Osteocyte (in vitro differentiated cells): ENCODE results near the gene SULT4A1. TPM values are rescaled to one million over a fixed set of nuclear protein-coding genes. Genes with fewer than 3 reads are reported as not detected.

Experiments
- DNase-seq: peaks from one replicate; pipeline ENCODE4 v3.0.0; 2021; ENCODE audit warnings: mixed read lengths; ENCODE audit not compliant: unreplicated experiment; ENCODE audit errors: extremely low spot score
- H3K27ac Mint-ChIP-seq: one replicate; pipeline ENCODE4 v1.8.0; 2021; ENCODE audit warnings: mild to moderate bottlenecking, mixed read lengths; ENCODE audit not compliant: unreplicated experiment
- H3K27me3 Mint-ChIP-seq: one replicate; pipeline ENCODE4 v1.8.0; 2021; ENCODE audit warnings: mixed read lengths; ENCODE audit not compliant: unreplicated experiment
- H3K36me3 Mint-ChIP-seq: one replicate; pipeline ENCODE4 v1.8.0; 2021; ENCODE audit warnings: mixed read lengths; ENCODE audit not compliant: unreplicated experiment
- H3K4me1 Mint-ChIP-seq: one replicate; pipeline ENCODE4 v1.8.0; 2021; ENCODE audit warnings: mixed read lengths; ENCODE audit not compliant: unreplicated experiment
- H3K4me3 Mint-ChIP-seq: one replicate; pipeline ENCODE4 v1.8.0; 2021; ENCODE audit warnings: mild to moderate bottlenecking, moderate library complexity, mixed read lengths; ENCODE audit not compliant: unreplicated experiment
- H3K9me3 Mint-ChIP-seq: one replicate; pipeline ENCODE4 v1.8.0; 2021; ENCODE audit warnings: mixed read lengths; ENCODE audit not compliant: unreplicated experiment
- long read RNA-seq: library from polyadenylated mRNA; unstranded; transcript quantifications from one replicate; pipeline ENCODE4 v2.0.0, GENCODE V29; 2021
- total RNA-seq: library from RNA; stranded (reverse); gene quantifications from 2 replicates; pipeline ENCODE4 v1.2.1, GENCODE V29; 2021
- TF ChIP-seq, protein P1 (sequence below): fragments of 200-600 bp; sonication (generic); IDR thresholded peaks from 2 replicates; pipeline ENCODE4 v1.5.0; 2021; ENCODE audit warnings: antibody characterized with exemption, mild to moderate bottlenecking, moderate library complexity

SULT4A1 gene, protein sequence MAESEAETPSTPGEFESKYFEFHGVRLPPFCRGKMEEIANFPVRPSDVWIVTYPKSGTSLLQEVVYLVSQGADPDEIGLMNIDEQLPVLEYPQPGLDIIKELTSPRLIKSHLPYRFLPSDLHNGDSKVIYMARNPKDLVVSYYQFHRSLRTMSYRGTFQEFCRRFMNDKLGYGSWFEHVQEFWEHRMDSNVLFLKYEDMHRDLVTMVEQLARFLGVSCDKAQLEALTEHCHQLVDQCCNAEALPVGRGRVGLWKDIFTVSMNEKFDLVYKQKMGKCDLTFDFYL
- total RNA-seq: 0.26 TPM in 1 of 2 replicates, not detected in the other
- long read RNA-seq: 0 reads

- Mint-ChIP-seq H3K27ac (no peak within 1 kb of the TSS), H3K27me3 (peaks cover 62% of the 10 kb centered on the region), H3K36me3 (no peaks in the 10 kb centered on the region), H3K4me3 (peak within 1 kb of the TSS; percentile 63), H3K9me3 (no peaks in the 10 kb centered on the region), H3K4me1 (peaks cover 3% of the 10 kb centered on the region)
- TF ChIP-seq, protein P1, sequence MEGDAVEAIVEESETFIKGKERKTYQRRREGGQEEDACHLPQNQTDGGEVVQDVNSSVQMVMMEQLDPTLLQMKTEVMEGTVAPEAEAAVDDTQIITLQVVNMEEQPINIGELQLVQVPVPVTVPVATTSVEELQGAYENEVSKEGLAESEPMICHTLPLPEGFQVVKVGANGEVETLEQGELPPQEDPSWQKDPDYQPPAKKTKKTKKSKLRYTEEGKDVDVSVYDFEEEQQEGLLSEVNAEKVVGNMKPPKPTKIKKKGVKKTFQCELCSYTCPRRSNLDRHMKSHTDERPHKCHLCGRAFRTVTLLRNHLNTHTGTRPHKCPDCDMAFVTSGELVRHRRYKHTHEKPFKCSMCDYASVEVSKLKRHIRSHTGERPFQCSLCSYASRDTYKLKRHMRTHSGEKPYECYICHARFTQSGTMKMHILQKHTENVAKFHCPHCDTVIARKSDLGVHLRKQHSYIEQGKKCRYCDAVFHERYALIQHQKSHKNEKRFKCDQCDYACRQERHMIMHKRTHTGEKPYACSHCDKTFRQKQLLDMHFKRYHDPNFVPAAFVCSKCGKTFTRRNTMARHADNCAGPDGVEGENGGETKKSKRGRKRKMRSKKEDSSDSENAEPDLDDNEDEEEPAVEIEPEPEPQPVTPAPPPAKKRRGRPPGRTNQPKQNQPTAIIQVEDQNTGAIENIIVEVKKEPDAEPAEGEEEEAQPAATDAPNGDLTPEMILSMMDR: no peak
- no peak for DNase-seq
These were observed at the start of gene SULT4A1 for GRCh38 chr22:43862074-43862881. TSS of gene SULT4A1 (minus strand) at chr22:43862513. CDS start at chr22:43862382, 131 bp downstream.

- DNase-seq: no peak
- Mint-ChIP-seq H3K4me1 (no peaks in the 10 kb centered on the region), H3K9me3 (no peaks in the 10 kb centered on the region), H3K36me3 (no peaks in the 10 kb centered on the region), H3K4me3 (no peak overlapping the region), H3K27me3 (peaks cover 41% of the 10 kb centered on the region), H3K27ac (no peak overlapping the region)
- TF ChIP-seq, protein P1: no peak
These were observed 49.0 kb upstream of the SULT4A1 start for GRCh38 chr22:43911351-43911750.

- Mint-ChIP-seq H3K27ac (no peak overlapping the region), H3K27me3 (peaks cover 41% of the 10 kb centered on the region), H3K4me3 (no peak overlapping the region), H3K4me1 (no peaks in the 10 kb centered on the region), H3K36me3 (no peaks in the 10 kb centered on the region), H3K9me3 (no peaks in the 10 kb centered on the region)
- TF ChIP-seq, protein P1: no peak
- DNase-seq: no peak
These were observed 47.9 kb upstream of the SULT4A1 start for GRCh38 chr22:43910178-43910695.

- no peak for DNase-seq
- H3K27me3 Mint-ChIP-seq: peaks cover 41% of the 10 kb centered on the region
These were observed 47.4 kb upstream of the SULT4A1 start for GRCh38 chr22:43909708-43910107.

More at GRCh38 chr22:43909708-43910107, 47.4 kb upstream of the SULT4A1 start:
- Mint-ChIP-seq H3K9me3 (no peaks in the 10 kb centered on the region), H3K36me3 (no peaks in the 10 kb centered on the region), H3K4me1 (no peaks in the 10 kb centered on the region), H3K27ac (no peak overlapping the region), H3K4me3 (no peak overlapping the region)
- TF ChIP-seq, protein P1: no peak
